A549 (cell line): ENCODE data around the gene CARD10. TPM values are rescaled to one million over a fixed set of nuclear protein-coding genes. Genes with fewer than 3 reads are reported as not detected.

Source experiments
- ATAC-seq, 2 experiments: fragments of 200-7000 bp in 1 of 2; fragments of >200 bp in 1 of 2; cut with Nextera tagmentation in 1 of 2; cut with Tn5 transposase in 1 of 2; 3 replicates each; pipeline versions ENCODE4 v1.8.0 to v1.9.1; 2018 to 2020; ENCODE audit warnings: mild to moderate bottlenecking in 1 of 2, moderate library complexity in 1 of 2
- CTCF ChIA-PET: fragments of 300-600 bp; sonication (Branson Sonifier 250); formaldehyde crosslinking; extraction: SDS; loops from one replicate; lab custom pipeline; 2021; ENCODE audit warnings: antibody characterized with exemption, inconsistent platforms; lab: Yijun Ruan, JAX
- POLR2A ChIA-PET: fragments of 350-600 bp; formaldehyde crosslinking; extraction: SDS; loops from one replicate; lab custom pipeline; 2021; ENCODE audit warnings: antibody characterized with exemption, inconsistent platforms; lab: Yijun Ruan, JAX
- DNase-seq, 2 experiments: peaks; one replicate each; pipeline versions ENCODE4 v3.0.0 to v3.0.0-alpha.2; 2011 to 2016; ENCODE audit warnings: low read depth in 1 of 2, low spot score in 1 of 2
- FAIRE-seq: peaks from 2 replicates; lab custom pipeline; 2011; peaks lifted over from hg19 to GRCh38; lab: Jason Lieb, UNC
- H3K27ac ChIP-seq, 2 experiments: fragments of >200 bp; sonication (Bioruptor Twin); formaldehyde crosslinking; 3 replicates each; pipeline ENCODE4 v1.5.1; 2016 to 2017
- H3K4me1 ChIP-seq: fragments of >200 bp; sonication (Bioruptor Twin); formaldehyde crosslinking; 3 replicates; pipeline ENCODE4 v1.6.1; 2016
- H3K4me2 ChIP-seq: fragments of >200 bp; sonication (Bioruptor Twin); formaldehyde crosslinking; 3 replicates; pipeline ENCODE4 v1.6.1; 2016
- H3K4me3 ChIP-seq: fragments of >200 bp; sonication (Bioruptor Twin); formaldehyde crosslinking; 3 replicates; pipeline ENCODE4 v1.5.1; 2016
- H3K9me3 ChIP-seq: fragments of >200 bp; sonication (Bioruptor Twin); formaldehyde crosslinking; 3 replicates; pipeline ENCODE4 v1.6.1; 2016
- BHLHE40 ChIP-seq: IDR thresholded peaks from 2 replicates; pipeline ENCODE4 v1.6.1; 2012; ENCODE audit warnings: low read depth, low read length, inconsistent platforms
- CBX8 ChIP-seq: fragments of 200-600 bp; sonication (generic); IDR thresholded peaks from 2 replicates; pipeline ENCODE4 v1.6.1; 2016
- CEBPB ChIP-seq, 2 experiments: fragments of >200 bp in 1 of 2; sonication (Bioruptor Twin) in 1 of 2; formaldehyde crosslinking in 1 of 2; IDR thresholded peaks; 2 replicates each; pipeline ENCODE4 v1.6.1; 2012 to 2016
- EHF ChIP-seq: fragments of 250-450 bp; sonication (Bioruptor Pico); IDR thresholded peaks from 2 replicates; pipeline ENCODE4 v1.5.0; 2020; ENCODE audit warnings: mild to moderate bottlenecking
- FOSL2 ChIP-seq, 2 experiments: fragments of 450-650 bp in 1 of 2; fragments of >200 bp in 1 of 2; sonication (Bioruptor Twin) in 1 of 2; formaldehyde crosslinking; IDR thresholded peaks; 2 replicates each; pipeline versions ENCODE4 v1.5.0 to v1.6.1; 2016 to 2020; ENCODE audit warnings: mild to moderate bottlenecking in 1 of 2, moderate library complexity in 1 of 2
- FOXS1 ChIP-seq: fragments of 250-450 bp; sonication (Bioruptor Pico); IDR thresholded peaks from 2 replicates; pipeline ENCODE4 v1.5.0; 2020; ENCODE audit warnings: mild to moderate bottlenecking, moderate library complexity
- GATA3 ChIP-seq: IDR thresholded peaks from 2 replicates; pipeline ENCODE4 v1.6.1; 2012; ENCODE audit warnings: borderline replicate concordance
- HEYL ChIP-seq: fragments of 250-450 bp; sonication (Bioruptor Pico); IDR thresholded peaks from 2 replicates; pipeline ENCODE4 v1.8.0; 2021; ENCODE audit warnings: mild to moderate bottlenecking, moderate library complexity
- NR3C1 ChIP-seq: fragments of >200 bp; sonication (Bioruptor Twin); formaldehyde crosslinking; IDR thresholded peaks from 3 replicates; pipeline ENCODE4 v1.6.1; 2017
- PHF8 ChIP-seq: fragments of 200-600 bp; sonication (generic); IDR thresholded peaks from 2 replicates; pipeline ENCODE4 v1.6.1; 2016; ENCODE audit warnings: low read depth, mild to moderate bottlenecking, antibody characterized with exemption, moderate library complexity, borderline replicate concordance
- POLR2A ChIP-seq: IDR thresholded peaks from 2 replicates; pipeline ENCODE4 v1.6.1; 2012; ENCODE audit warnings: mild to moderate bottlenecking, low read length
- RNF2 ChIP-seq: fragments of 200-600 bp; sonication (generic); IDR thresholded peaks from 2 replicates; pipeline ENCODE4 v1.6.1; 2016; ENCODE audit warnings: low read depth, mild to moderate bottlenecking, antibody characterized with exemption, moderate library complexity, borderline replicate concordance
- TFCP2L1 ChIP-seq: fragments of 250-450 bp; sonication (Bioruptor Pico); IDR thresholded peaks from 2 replicates; pipeline ENCODE4 v1.5.0; 2021; ENCODE audit warnings: mild to moderate bottlenecking
- TP53 ChIP-seq: fragments of 250-450 bp; sonication (Bioruptor Pico); IDR thresholded peaks from 2 replicates; pipeline ENCODE4 v1.5.0; 2021; ENCODE audit warnings: mild to moderate bottlenecking, moderate library complexity
- ZFP36 ChIP-seq: fragments of 450-650 bp; IDR thresholded peaks from 2 replicates; pipeline ENCODE4 v1.6.1; 2014; ENCODE audit warnings: borderline replicate concordance; ENCODE audit not compliant: partially characterized antibody
- ZNF302 ChIP-seq: fragments of 250-450 bp; sonication (Bioruptor Pico); IDR thresholded peaks from 2 replicates; pipeline ENCODE4 v1.9.0; 2021; ENCODE audit warnings: inconsistent platforms, mild to moderate bottlenecking, moderate library complexity
- WGBS: methylation state at CpG from one replicate; pipeline ENCODE4 v1.1.6; 2017; ENCODE audit errors: missing lambda C conversion rate; 5-methylcytosine and 5-hydroxymethylcytosine counted together
- polyA plus RNA-seq, 4 experiments: library from polyadenylated mRNA; depleted of rRNA in 3 of 4; stranded (reverse); fragments of >200 nt; fragmentation: RNase III in 1 of 4; extraction: RNeasy Plus Mini Kit Qiagen cat#74134 plus additional on column Dnase treatment in 1 of 4; gene quantifications; 2 replicates in 3 of 4; 3 replicates in 1 of 4; pipeline ENCODE4 v1.2.3, GENCODE V29; 2011 to 2017
- TF ChIP-seq, protein P1 (sequence below): fragments of >200 bp; sonication (Bioruptor Twin); formaldehyde crosslinking; IDR thresholded peaks from 2 replicates; pipeline ENCODE4 v1.6.1; 2016
- TF ChIP-seq, protein P2 (sequence below): fragments of 250-450 bp; sonication (Bioruptor Pico); IDR thresholded peaks from 2 replicates; pipeline ENCODE4 v1.5.0; 2021; ENCODE audit warnings: mild to moderate bottlenecking, moderate library complexity, borderline replicate concordance
- TF ChIP-seq, protein P3 (sequence below): fragments of 200-600 bp; sonication (generic); IDR thresholded peaks from 2 replicates; pipeline ENCODE4 v1.6.1; 2016; ENCODE audit warnings: antibody characterized with exemption, mild to moderate bottlenecking, moderate library complexity

CARD10 gene
- polyA plus RNA-seq, 2 of the 4 experiments (the other 2 are of a cell fraction): 8.3 to 15.3 TPM

DNA sequence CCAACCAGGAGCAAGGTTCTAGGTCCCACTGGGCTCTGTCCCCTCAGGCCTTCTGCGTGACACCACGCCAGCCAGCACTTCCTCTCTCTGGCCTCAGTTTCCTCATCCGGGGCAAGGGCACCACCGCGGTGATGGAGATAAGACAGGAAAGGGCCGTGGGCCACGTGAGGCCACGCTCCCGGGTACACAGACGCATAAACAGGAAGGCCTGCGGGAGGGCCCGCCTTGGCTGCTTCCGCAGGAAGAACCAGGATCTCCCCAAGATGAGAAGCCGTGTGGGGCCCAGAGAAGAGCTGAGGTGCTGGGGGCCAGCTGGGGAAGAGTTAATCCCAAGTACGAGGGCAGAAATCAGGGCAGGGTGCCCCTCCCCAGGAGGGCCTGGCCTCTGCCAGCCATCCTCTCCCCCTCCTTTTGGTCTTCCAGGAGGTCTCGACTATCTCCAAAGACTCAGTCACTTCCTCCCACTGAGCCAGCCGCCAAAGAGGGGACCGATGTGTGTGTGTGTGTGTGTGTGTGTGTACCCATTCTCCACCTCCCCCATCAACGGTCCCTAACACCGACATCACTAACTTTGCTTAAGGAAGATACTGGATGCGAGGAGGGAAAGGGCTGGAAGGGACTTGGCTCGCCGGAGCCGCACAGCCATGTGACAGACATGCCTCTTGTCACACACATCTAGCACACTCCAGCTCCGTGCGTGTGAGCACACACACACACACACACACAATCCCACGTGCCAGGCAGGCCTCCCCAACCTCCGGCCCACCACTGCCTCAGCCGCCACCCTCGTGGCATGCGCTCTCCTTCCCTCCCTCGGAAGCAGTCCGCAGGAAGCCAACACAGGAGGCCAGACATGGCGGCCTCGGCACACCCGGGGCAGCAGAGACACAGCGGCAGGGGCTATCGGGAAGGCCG, 34.5 kb downstream of the CARD10 start:
- no peak for FAIRE-seq
- CTCF ChIA-PET: interaction anchor here (0.6 to 2.9 kb wide), 5 partner anchors 12 to 226 kb away, joined by 3 to 13 read pairs (median 3); no protein-coding TSS in a partner anchor
- ATAC-seq: no peak

DNA sequence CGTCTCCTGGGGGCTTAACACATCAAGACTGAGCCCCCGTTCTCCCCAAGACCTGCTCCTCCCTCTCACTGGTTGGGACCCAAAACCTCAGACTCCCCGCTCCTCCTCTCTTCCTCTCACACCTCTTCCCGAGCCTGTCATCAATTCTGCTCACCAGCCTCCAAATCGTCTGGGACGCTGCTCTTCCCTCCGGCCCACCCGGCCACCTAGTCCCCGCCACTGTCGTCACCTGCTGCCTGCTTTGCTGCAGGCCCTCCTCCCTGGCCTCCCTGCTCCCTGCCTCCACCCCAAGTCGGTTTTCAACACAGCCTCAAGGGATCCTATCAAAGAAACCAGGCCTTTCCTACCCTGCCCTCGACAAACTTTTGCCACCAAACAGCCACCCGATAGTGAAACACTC, 36.2 kb downstream of the CARD10 start:
- Histone ChIP-seq H3K4me3 (no peak overlapping the region), H3K27ac (no peak overlapping the region), H3K9me3 (no peaks in the 10 kb centered on the region), H3K4me1 (peaks cover 18% of the 10 kb centered on the region), H3K4me2 (no peak overlapping the region)
- CTCF ChIA-PET: interaction anchor here (1.0 to 2.7 kb wide), 5 partner anchors 9 to 166 kb away, joined by 3 to 9 read pairs (median 4); no protein-coding TSS in a partner anchor
- POLR2A ChIA-PET: no interaction called here
- 81% methylated on average over 13 of the region's 13 CpGs for WGBS
- no peak for FAIRE-seq
- no peak for TF ChIP-seq ZFP36
- TF ChIP-seq HEYL (CRISPR knock-in tag): no peak
- TF ChIP-seq PHF8: no peak
- TF ChIP-seq, protein P1, sequence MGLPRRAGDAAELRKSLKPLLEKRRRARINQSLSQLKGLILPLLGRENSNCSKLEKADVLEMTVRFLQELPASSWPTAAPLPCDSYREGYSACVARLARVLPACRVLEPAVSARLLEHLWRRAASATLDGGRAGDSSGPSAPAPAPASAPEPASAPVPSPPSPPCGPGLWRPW: no peak
- TF ChIP-seq CEBPB (IDR thresholded peaks at IDR 0.05): no peak
- TF ChIP-seq EHF: no peak
- TF ChIP-seq ZNF302 (CRISPR knock-in tag): no peak
- TF ChIP-seq, protein P2, sequence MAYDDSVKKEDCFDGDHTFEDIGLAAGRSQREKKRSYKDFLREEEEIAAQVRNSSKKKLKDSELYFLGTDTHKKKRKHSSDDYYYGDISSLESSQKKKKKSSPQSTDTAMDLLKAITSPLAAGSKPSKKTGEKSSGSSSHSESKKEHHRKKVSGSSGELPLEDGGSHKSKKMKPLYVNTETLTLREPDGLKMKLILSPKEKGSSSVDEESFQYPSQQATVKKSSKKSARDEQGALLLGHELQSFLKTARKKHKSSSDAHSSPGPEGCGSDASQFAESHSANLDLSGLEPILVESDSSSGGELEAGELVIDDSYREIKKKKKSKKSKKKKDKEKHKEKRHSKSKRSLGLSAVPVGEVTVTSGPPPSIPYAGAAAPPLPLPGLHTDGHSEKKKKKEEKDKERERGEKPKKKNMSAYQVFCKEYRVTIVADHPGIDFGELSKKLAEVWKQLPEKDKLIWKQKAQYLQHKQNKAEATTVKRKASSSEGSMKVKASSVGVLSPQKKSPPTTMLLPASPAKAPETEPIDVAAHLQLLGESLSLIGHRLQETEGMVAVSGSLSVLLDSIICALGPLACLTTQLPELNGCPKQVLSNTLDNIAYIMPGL (CRISPR knock-in tag): no peak
- TF ChIP-seq FOSL2 (IDR thresholded peaks at IDR 0.05): no peak
- no peak for TF ChIP-seq FOSL2 (CRISPR knock-in tag; IDR thresholded peaks at IDR 0.05)
- no peak for TF ChIP-seq BHLHE40
- no peak for DNase-seq
- no peak for ATAC-seq

More for the DNA sequence above, 34.5 kb downstream of the CARD10 start:
- TF ChIP-seq CBX8: no peak
- no peak for TF ChIP-seq NR3C1
- TF ChIP-seq, protein P3, sequence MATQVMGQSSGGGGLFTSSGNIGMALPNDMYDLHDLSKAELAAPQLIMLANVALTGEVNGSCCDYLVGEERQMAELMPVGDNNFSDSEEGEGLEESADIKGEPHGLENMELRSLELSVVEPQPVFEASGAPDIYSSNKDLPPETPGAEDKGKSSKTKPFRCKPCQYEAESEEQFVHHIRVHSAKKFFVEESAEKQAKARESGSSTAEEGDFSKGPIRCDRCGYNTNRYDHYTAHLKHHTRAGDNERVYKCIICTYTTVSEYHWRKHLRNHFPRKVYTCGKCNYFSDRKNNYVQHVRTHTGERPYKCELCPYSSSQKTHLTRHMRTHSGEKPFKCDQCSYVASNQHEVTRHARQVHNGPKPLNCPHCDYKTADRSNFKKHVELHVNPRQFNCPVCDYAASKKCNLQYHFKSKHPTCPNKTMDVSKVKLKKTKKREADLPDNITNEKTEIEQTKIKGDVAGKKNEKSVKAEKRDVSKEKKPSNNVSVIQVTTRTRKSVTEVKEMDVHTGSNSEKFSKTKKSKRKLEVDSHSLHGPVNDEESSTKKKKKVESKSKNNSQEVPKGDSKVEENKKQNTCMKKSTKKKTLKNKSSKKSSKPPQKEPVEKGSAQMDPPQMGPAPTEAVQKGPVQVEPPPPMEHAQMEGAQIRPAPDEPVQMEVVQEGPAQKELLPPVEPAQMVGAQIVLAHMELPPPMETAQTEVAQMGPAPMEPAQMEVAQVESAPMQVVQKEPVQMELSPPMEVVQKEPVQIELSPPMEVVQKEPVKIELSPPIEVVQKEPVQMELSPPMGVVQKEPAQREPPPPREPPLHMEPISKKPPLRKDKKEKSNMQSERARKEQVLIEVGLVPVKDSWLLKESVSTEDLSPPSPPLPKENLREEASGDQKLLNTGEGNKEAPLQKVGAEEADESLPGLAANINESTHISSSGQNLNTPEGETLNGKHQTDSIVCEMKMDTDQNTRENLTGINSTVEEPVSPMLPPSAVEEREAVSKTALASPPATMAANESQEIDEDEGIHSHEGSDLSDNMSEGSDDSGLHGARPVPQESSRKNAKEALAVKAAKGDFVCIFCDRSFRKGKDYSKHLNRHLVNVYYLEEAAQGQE: no peak
- no peak for TF ChIP-seq GATA3
- TF ChIP-seq FOXS1 (CRISPR knock-in tag): no peak
- no peak for TF ChIP-seq POLR2A
- TF ChIP-seq, protein P2 (CRISPR knock-in tag): no peak
- TF ChIP-seq RNF2: no peak
- no peak for TF ChIP-seq TP53 (CRISPR knock-in tag)
- no peak for TF ChIP-seq TFCP2L1
- POLR2A ChIA-PET: no interaction called here
- H3K9me3 ChIP-seq: no peaks in the 10 kb centered on the region
- no peak overlapping the region for H3K27ac ChIP-seq
- H3K4me3 ChIP-seq: no peak overlapping the region
- peaks cover 18% of the 10 kb centered on the region for H3K4me1 ChIP-seq
- no peak for DNase-seq
- H3K4me2 ChIP-seq: no peak overlapping the region
- 91% methylated on average over 37 of the region's 39 CpGs for WGBS
